Neural progenitor cell (in vitro differentiated cells): ENCODE results near the gene CD2AP. TPM values are rescaled to one million over a fixed set of nuclear protein-coding genes. Genes with fewer than 3 reads are reported as not detected.

Experiments used
- DNase-seq: peaks from one replicate; pipeline ENCODE4 v3.0.0-alpha.2; 2016; ENCODE audit warnings: low spot score
- H2AFZ ChIP-seq: fragments of 200-600 bp; sonication (generic); replicated peaks from 2 replicates; pipeline ENCODE4 v1.6.1; 2016; ENCODE audit warnings: antibody characterized with exemption
- H3F3A ChIP-seq: fragments of 200-600 bp; sonication (generic); 2 replicates; pipeline ENCODE4 v1.6.1; 2016; ENCODE audit warnings: antibody characterized with exemption, low read depth
- H3K27ac ChIP-seq: fragments of 200-600 bp; sonication (generic); 2 replicates; pipeline ENCODE4 v1.5.1; 2016; ENCODE audit warnings: mild to moderate bottlenecking
- H3K27me3 ChIP-seq: fragments of 200-600 bp; sonication (generic); 2 replicates; pipeline ENCODE4 v1.6.1; 2016; ENCODE audit warnings: mild to moderate bottlenecking, moderate library complexity
- H3K36me3 ChIP-seq: fragments of 200-600 bp; sonication (generic); 2 replicates; pipeline ENCODE4 v1.5.1; 2016
- H3K4me1 ChIP-seq: fragments of 200-600 bp; sonication (generic); 2 replicates; pipeline ENCODE4 v1.6.1; 2016; ENCODE audit warnings: mixed run types
- H3K4me2 ChIP-seq: fragments of 200-600 bp; sonication (generic); 2 replicates; pipeline ENCODE4 v1.6.1; 2016
- H3K4me3 ChIP-seq: fragments of 200-600 bp; sonication (generic); 2 replicates; pipeline ENCODE4 v1.5.1; 2016
- H3K79me2 ChIP-seq: fragments of 200-600 bp; sonication (generic); 2 replicates; pipeline ENCODE4 v1.6.1; 2016; ENCODE audit warnings: low read depth
- H3K9ac ChIP-seq: fragments of 200-600 bp; sonication (generic); 2 replicates; pipeline ENCODE4 v1.6.1; 2016
- H3K9me3 ChIP-seq: fragments of 200-600 bp; sonication (generic); 2 replicates; pipeline ENCODE4 v1.5.1; 2016; ENCODE audit warnings: low read depth
- H4K20me1 ChIP-seq: fragments of 200-600 bp; sonication (generic); 2 replicates; pipeline ENCODE4 v1.6.1; 2016; ENCODE audit warnings: low read depth
- H3K27ac Mint-ChIP-seq: 3 replicates; pipeline ENCODE4 v1.8.0; 2021; ENCODE audit warnings: mixed read lengths
- H3K27me3 Mint-ChIP-seq: 2 replicates; pipeline ENCODE4 v1.8.0; 2022; ENCODE audit warnings: low read depth, mild to moderate bottlenecking, inconsistent platforms, moderate library complexity, mixed read lengths; ENCODE audit not compliant: insufficient read depth
- H3K36me3 Mint-ChIP-seq: 3 replicates; pipeline ENCODE4 v1.8.0; 2021; ENCODE audit warnings: mixed read lengths
- H3K4me1 Mint-ChIP-seq: 3 replicates; pipeline ENCODE4 v1.8.0; 2021; ENCODE audit warnings: mixed read lengths
- H3K4me3 Mint-ChIP-seq: 3 replicates; pipeline ENCODE4 v1.8.0; 2021; ENCODE audit warnings: mild to moderate bottlenecking, moderate library complexity, mixed read lengths
- H3K9me3 Mint-ChIP-seq: 3 replicates; pipeline ENCODE4 v1.8.0; 2020; ENCODE audit warnings: mixed read lengths
- EZH2 ChIP-seq: fragments of 200-600 bp; sonication (generic); IDR thresholded peaks from 2 replicates; pipeline ENCODE4 v1.6.1; 2017; ENCODE audit warnings: antibody characterized with exemption, mild to moderate bottlenecking, moderate library complexity
- EZH2phosphoT487 ChIP-seq: fragments of 200-600 bp; sonication (generic); IDR thresholded peaks from 2 replicates; pipeline ENCODE4 v1.6.1; 2017; ENCODE audit warnings: antibody characterized with exemption
- total RNA-seq: library from RNA; depleted of rRNA; stranded (reverse); fragments of >200 nt; gene quantifications from 2 replicates; pipeline ENCODE4 v1.2.3, GENCODE V29; 2015; ENCODE audit warnings: low replicate concordance
- TF ChIP-seq, protein P1 (sequence below): fragments of 200-600 bp; sonication (generic); IDR thresholded peaks from 2 replicates; pipeline ENCODE4 v1.5.1; 2017; ENCODE audit warnings: antibody characterized with exemption, mild to moderate bottlenecking

CD2AP gene
- total RNA-seq, 1 donor from 2014 or later, result 55.3 TPM

DNA sequence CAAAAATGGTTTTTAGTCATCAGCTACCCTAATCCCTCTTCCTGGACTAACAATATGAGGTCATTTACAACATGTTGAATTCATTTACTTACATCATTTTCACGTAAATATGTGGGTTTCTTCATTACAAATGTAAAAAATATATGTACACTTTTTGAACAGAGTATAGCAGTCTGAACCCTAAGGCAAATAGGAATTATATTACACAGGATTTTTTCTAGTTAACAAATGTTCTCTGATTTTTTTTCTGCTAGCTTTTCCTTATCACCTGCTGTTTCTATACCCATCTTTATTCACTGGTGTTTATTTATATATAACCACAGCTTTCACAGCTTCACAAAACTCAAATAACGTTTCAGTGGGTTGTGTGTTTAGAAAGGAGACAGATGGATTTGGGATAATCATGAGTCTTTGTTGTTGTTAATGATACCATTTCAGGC lies 21.0 kb upstream of the CD2AP start:
- Histone ChIP-seq H4K20me1 (no peaks in the 10 kb centered on the region), H3K79me2 (no peaks in the 10 kb centered on the region), H3K4me3 (no peak overlapping the region), H3K27me3 (no peaks in the 10 kb centered on the region), H3K9ac (no peak overlapping the region), H3K36me3 (no peaks in the 10 kb centered on the region), H2AFZ (no peak overlapping the region), H3K9me3 (no peaks in the 10 kb centered on the region), H3K4me2 (no peak overlapping the region), H3K4me1 (no peaks in the 10 kb centered on the region), H3F3A (no peaks in the 10 kb centered on the region), H3K27ac (no peak overlapping the region)
- Mint-ChIP-seq H3K36me3 (no peaks in the 10 kb centered on the region), H3K4me3 (no peak overlapping the region), H3K9me3 (no peaks in the 10 kb centered on the region), H3K4me1 (no peaks in the 10 kb centered on the region), H3K27ac (no peak overlapping the region), H3K27me3 (no peaks in the 10 kb centered on the region)
- no peak for DNase-seq
- TF ChIP-seq, protein P1, sequence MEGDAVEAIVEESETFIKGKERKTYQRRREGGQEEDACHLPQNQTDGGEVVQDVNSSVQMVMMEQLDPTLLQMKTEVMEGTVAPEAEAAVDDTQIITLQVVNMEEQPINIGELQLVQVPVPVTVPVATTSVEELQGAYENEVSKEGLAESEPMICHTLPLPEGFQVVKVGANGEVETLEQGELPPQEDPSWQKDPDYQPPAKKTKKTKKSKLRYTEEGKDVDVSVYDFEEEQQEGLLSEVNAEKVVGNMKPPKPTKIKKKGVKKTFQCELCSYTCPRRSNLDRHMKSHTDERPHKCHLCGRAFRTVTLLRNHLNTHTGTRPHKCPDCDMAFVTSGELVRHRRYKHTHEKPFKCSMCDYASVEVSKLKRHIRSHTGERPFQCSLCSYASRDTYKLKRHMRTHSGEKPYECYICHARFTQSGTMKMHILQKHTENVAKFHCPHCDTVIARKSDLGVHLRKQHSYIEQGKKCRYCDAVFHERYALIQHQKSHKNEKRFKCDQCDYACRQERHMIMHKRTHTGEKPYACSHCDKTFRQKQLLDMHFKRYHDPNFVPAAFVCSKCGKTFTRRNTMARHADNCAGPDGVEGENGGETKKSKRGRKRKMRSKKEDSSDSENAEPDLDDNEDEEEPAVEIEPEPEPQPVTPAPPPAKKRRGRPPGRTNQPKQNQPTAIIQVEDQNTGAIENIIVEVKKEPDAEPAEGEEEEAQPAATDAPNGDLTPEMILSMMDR, result no peak
- TF ChIP-seq EZH2phosphoT487 (no peak), EZH2 (no peak)

DNA sequence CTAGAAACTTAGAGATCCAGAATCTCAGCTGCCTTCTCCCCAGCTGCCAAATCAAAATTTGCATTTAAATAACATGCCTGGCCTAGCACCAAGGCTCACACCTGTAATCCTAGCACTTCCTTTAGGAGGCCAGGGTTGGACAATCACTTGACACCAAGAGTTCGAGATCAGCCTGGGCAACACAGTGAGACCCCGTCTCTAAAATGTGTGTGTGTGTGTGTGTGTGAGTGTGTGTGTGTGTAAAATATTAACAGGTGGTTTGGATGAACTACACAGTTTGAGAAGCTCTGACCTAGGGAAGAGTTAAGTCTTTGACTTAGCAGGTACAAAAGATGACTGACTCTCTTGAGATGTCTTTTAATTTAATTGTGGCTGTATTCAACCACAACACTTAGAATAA lies 20.2 kb upstream of the CD2AP start:
- Histone ChIP-seq H2AFZ (no peak overlapping the region), H3K9me3 (no peaks in the 10 kb centered on the region), H3K79me2 (no peaks in the 10 kb centered on the region), H3K27me3 (no peaks in the 10 kb centered on the region), H4K20me1 (no peaks in the 10 kb centered on the region), H3F3A (no peaks in the 10 kb centered on the region), H3K9ac (no peak overlapping the region), H3K27ac (no peak overlapping the region), H3K4me3 (no peak overlapping the region), H3K4me2 (no peak overlapping the region), H3K36me3 (no peaks in the 10 kb centered on the region), H3K4me1 (no peaks in the 10 kb centered on the region)
- DNase-seq, result no peak
- H3K4me3 Mint-ChIP-seq, result no peak overlapping the region
- H3K36me3 Mint-ChIP-seq, result no peaks in the 10 kb centered on the region
- H3K27me3 Mint-ChIP-seq, result no peaks in the 10 kb centered on the region
- H3K4me1 Mint-ChIP-seq, result no peaks in the 10 kb centered on the region
- no peaks in the 10 kb centered on the region for H3K9me3 Mint-ChIP-seq
- H3K27ac Mint-ChIP-seq, result no peak overlapping the region
- TF ChIP-seq, protein P1, result no peak
- TF ChIP-seq EZH2phosphoT487 (no peak), EZH2 (no peak)

DNA sequence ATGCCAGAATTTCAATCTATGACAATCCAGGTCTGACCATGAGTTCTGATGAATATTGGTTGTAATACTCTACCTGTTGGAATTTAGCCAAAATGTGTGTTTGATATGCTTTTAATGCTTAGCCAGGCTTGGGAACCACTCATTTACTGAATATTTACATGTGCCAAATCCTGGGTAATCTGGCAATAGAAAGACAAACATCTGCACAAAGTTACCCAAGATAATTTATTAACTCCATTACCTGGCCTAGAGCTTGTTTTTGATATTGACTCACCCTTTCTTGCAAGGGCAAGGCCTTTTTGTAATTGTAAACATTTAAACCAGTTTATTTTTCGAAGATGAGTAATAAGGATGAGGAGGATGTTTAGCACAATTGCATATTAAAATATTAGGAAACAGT lies 13.5 kb upstream of the CD2AP start:
- Histone ChIP-seq H3K9ac (no peak overlapping the region), H3K27ac (no peak overlapping the region), H4K20me1 (no peaks in the 10 kb centered on the region), H3K4me1 (no peaks in the 10 kb centered on the region), H3K79me2 (no peaks in the 10 kb centered on the region), H3F3A (no peaks in the 10 kb centered on the region), H3K27me3 (no peaks in the 10 kb centered on the region), H2AFZ (no peak overlapping the region), H3K4me2 (no peak overlapping the region), H3K36me3 (no peaks in the 10 kb centered on the region), H3K9me3 (no peaks in the 10 kb centered on the region), H3K4me3 (no peak overlapping the region)
- no peaks in the 10 kb centered on the region for H3K27me3 Mint-ChIP-seq
- no peak for DNase-seq
- H3K9me3 Mint-ChIP-seq, result no peaks in the 10 kb centered on the region
- H3K4me1 Mint-ChIP-seq, result no peaks in the 10 kb centered on the region
- H3K4me3 Mint-ChIP-seq, result no peak overlapping the region
- no peak overlapping the region for H3K27ac Mint-ChIP-seq
- H3K36me3 Mint-ChIP-seq, result no peaks in the 10 kb centered on the region
- no peak for TF ChIP-seq EZH2phosphoT487
- TF ChIP-seq EZH2, result no peak
- TF ChIP-seq, protein P1, result no peak
